ENCODE data around the gene EPN3.

Gene EPN3

GRCh38 chr17:50570032-50570431 lies 37.5 kb downstream of the EPN3 start:
- DNase-seq (ENCODE audit: low read depth): no peak

- DNase-seq (ENCODE audit: low read depth): no peak
Observed at GRCh38 chr17:50570528-50570927, 38.0 kb downstream of the EPN3 start.

DNA sequence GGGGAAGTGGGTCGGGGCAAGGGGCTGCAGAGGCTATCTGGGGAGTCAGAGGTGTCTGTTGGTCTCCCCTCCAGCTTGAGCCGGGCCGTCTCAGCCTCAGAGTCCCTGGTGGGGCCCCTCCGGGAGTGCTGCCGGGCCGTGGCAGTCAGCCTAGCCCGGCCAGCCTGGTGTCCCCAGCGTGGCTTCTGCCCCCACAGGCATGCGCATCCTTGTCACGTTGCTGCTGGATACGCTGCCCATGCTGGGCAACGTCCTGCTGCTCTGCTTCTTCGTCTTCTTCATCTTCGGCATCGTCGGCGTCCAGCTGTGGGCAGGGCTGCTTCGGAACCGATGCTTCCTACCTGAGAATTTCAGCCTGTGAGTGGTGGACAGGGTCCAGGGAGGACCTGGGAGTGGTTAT lies 39.1 kb downstream of the EPN3 start:
- DNase-seq (ENCODE audit: low read depth): no peak

DNA sequence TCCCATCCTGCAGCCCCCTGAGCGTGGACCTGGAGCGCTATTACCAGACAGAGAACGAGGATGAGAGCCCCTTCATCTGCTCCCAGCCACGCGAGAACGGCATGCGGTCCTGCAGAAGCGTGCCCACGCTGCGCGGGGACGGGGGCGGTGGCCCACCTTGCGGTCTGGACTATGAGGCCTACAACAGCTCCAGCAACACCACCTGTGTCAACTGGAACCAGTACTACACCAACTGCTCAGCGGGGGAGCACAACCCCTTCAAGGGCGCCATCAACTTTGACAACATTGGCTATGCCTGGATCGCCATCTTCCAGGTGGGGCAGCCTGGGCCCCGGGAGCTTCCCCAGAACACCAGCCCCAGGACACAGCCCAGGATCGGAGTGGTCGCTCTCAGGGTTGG lies 40.0 kb downstream of the EPN3 start:
- no peak for DNase-seq (ENCODE audit: low read depth)

- DNase-seq (ENCODE audit: low read depth): no peak
Observed at GRCh38 chr17:50573866-50574611, 41.5 kb downstream of the EPN3 start.

GRCh38 chr17:50575581-50576210 lies 43.2 kb downstream of the EPN3 start:
- no peak for DNase-seq (ENCODE audit: low read depth)

- DNase-seq (ENCODE audit: low read depth): no peak
Observed at GRCh38 chr17:50576864-50577263, 44.3 kb downstream of the EPN3 start.

- DNase-seq (ENCODE audit: low read depth): no peak
Observed at GRCh38 chr17:50577451-50577954, 45.0 kb downstream of the EPN3 start.

DNA sequence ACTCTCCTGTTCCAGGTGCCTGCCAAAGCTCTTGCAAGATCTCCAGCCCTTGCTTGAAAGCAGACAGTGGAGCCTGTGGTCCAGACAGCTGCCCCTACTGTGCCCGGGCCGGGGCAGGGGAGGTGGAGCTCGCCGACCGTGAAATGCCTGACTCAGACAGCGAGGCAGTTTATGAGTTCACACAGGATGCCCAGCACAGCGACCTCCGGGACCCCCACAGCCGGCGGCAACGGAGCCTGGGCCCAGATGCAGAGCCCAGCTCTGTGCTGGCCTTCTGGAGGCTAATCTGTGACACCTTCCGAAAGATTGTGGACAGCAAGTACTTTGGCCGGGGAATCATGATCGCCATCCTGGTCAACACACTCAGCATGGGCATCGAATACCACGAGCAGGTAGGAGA lies 45.6 kb downstream of the EPN3 start:
- DNase-seq (ENCODE audit: low read depth): no peak

- DNase-seq (ENCODE audit: low read depth): no peak
Observed at GRCh38 chr17:50579399-50579798, 46.9 kb downstream of the EPN3 start.

DNA sequence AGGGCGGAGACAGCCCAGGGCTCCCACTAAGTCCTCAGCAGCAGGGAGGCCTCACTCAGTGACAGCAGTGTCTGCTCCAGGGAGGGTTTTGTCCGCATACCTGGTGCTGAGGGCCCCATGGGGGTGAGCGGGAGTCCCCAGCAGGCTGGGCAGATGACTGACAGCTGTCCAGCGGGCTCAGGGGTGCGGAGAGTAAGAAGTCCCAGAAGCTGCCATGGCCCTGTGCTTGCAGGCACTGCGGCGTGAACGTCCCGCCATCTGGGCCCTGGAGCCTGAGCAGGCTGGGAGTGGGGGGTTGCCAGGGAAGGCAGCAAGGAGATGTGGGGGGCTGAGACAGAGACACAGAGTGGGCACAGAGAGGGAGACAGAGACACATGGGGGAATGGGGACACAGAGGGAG lies 48.1 kb downstream of the EPN3 start:
- no peak for DNase-seq (ENCODE audit: low read depth)

DNA sequence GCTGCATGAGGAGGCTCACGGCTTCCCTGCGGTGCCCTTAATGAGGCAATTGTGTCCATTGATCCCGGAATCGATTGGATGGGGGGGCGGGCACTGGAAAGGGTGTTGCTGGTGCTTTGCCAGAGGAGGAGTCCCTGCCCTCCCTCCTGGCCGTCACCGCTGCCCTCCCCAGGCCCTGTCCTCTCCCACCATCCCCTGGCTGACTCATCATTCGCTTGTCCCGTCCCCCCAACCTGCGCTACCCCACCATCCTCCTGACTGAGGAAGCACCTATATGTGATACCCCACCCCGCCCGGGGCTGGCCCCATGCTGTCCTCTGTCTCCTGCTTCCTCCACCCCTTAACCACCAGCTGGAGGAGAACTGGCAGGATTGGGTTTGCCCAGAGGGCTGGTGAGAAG lies 48.8 kb downstream of the EPN3 start:
- no peak for DNase-seq (ENCODE audit: low read depth)

- DNase-seq (ENCODE audit: low read depth): no peak
Observed at GRCh38 chr17:50582741-50583140, 50.2 kb downstream of the EPN3 start.

GRCh38 chr17:50583641-50584040 lies 51.1 kb downstream of the EPN3 start:
- no peak for DNase-seq (ENCODE audit: low read depth)

GRCh38 chr17:50584116-50584515 lies 51.6 kb downstream of the EPN3 start:
- DNase-seq (ENCODE audit: low read depth): no peak

GRCh38 chr17:50584749-50585148 lies 52.2 kb downstream of the EPN3 start:
- no peak for DNase-seq (ENCODE audit: low read depth)

GRCh38 chr17:50585346-50585745 lies 52.8 kb downstream of the EPN3 start:
- no peak for DNase-seq (ENCODE audit: low read depth)

DNA sequence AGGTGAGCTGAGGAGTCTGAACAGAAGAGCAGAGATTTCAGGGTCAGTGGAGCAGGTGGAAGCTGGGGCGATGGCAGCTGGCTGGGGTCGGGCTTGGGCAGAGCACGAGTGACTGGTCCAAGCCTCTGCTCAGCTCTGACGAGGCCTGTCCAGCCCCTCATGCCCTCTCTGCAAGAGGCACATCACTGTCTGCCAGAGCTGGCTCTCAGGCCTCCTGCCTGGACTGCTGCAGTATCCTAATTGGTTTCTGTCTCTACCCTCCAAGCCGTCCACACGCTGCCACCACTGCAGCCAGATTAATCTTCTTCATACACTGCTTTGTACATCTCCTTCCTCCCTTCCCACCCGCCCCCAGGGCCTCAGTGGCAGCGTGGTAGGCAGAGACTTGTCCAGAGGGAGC lies 53.4 kb downstream of the EPN3 start:
- no peak for DNase-seq (ENCODE audit: low read depth)

GRCh38 chr17:50586421-50587247 lies 54.1 kb downstream of the EPN3 start:
- no peak for DNase-seq (ENCODE audit: low read depth)

- DNase-seq (ENCODE audit: low read depth): no peak
Observed at GRCh38 chr17:50587571-50587970, 55.0 kb downstream of the EPN3 start.

DNA sequence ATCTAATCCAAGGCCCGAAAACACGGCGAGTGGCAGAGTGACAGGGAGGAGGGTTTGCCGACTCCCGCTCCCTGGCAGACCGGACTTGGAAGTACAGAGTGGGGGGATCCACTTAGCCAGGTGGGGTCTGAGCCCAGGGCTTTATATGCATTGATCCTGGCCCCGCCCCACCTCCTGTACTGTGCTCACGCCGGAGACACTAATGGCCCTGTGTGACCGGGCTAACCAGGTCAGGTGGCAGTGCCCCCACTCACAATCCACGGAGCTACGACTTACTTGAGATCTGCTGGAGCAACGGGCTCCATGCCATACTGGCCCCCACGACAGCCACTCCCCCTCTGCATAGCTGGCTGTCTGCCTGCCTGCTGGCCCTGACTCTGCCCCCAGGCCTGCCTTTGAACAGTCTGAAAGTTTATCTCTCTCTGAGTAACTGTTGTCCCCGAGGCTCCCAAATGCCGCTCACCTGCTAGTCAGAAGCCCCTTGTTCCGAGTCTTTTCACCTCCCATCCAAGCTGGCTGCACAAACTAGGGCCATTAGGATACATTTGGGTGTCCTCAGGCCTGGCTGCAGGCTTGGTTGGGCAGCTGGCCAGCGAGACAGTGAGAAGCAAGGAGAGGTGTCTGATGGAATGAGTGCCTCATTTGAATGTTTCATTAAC lies 56.0 kb downstream of the EPN3 start:
- DNase-seq (ENCODE audit: low read depth): no peak

DNA sequence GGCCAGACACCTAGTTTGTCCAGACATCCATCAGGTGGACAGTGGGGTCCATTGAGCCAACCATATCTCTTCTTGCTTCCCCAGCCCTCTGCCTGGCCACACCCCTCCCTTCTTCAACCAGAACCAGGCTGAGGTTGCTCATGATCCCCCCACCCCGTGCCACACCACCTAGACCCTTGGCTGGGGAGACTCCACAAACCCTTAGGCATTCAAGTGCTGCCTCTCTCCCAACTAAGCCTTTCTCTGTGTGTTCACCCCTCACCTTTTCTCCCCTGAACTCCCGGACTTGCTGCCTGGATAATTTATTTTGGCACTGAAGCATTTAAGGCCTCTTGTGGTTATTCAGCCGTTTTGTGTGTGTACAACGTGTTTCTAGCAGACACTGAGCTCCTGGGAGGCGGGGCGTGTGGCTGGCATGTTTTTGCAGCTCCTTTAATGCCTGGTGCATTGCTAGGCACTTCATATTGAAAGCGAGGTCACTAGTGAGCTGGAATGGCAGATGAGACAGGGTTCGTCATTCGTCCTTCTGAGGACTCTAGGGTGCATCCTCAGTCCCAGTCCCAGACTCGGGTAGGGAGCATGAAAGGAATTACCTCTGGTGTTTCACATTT lies 56.7 kb downstream of the EPN3 start:
- DNase-seq (ENCODE audit: low read depth): no peak
